Spinal cord (tissue), 10 donors: ENCODE data around the gene BTN2A1. TPM values are rescaled to one million over a fixed set of nuclear protein-coding genes. Genes with fewer than 3 reads are reported as not detected.
"Not testable (repeated sequence)": the region's sequence is repeated elsewhere in the genome, so short reads cannot be mapped to it uniquely, and the experiment has no call there.

ENCODE experiments used
- DNase-seq, 6 donors: peaks; one replicate each; pipeline versions ENCODE4 v3.0.0 to v3.0.0-alpha.2; 2013 to 2015; ENCODE audit warnings: low spot score in 6 of 6, low read depth in 4 of 6
- H3K27ac ChIP-seq: one replicate; pipeline ENCODE4 v1.5.1; 2013; ENCODE audit warnings: low read depth, low read length, control low read depth
- H3K27me3 ChIP-seq: one replicate; pipeline ENCODE4 v1.6.1; 2013; ENCODE audit warnings: low read length; ENCODE audit not compliant: control insufficient read depth, insufficient read depth
- H3K36me3 ChIP-seq: one replicate; pipeline ENCODE4 v1.6.1; 2013; ENCODE audit warnings: low read length; ENCODE audit not compliant: control insufficient read depth, insufficient read depth
- H3K4me1 ChIP-seq: one replicate; pipeline ENCODE4 v1.6.1; 2013; ENCODE audit warnings: low read length; ENCODE audit not compliant: control insufficient read depth, insufficient read depth
- H3K4me3 ChIP-seq: one replicate; pipeline ENCODE4 v1.5.1; 2013; ENCODE audit warnings: low read depth, low read length, control low read depth
- H3K9me3 ChIP-seq: one replicate; pipeline ENCODE4 v1.6.1; 2013; ENCODE audit warnings: low read length; ENCODE audit not compliant: control insufficient read depth, insufficient read depth
- WGBS: methylation state at CpG from one replicate; pipeline ENCODE4 v1.1.5; 2013; ENCODE audit warnings: missing lambda C conversion rate; ENCODE audit not compliant: insufficient coverage; 5-methylcytosine and 5-hydroxymethylcytosine counted together
- polyA plus RNA-seq, 2 donors: library from polyadenylated mRNA; unstranded; fragments of 120-200 nt; gene quantifications; one replicate each; pipeline ENCODE4 v1.2.1, GENCODE V29; 2013; ENCODE audit not compliant: insufficient read length in 2 of 2
- total RNA-seq, 2 donors: library from RNA; depleted of rRNA in 1 of 2; stranded (reverse); fragments of 120-200 nt in 1 of 2; fragments of >200 nt in 1 of 2; gene quantifications; one replicate each; pipeline versions ENCODE4 v1.2.3 to v1.2.4, GENCODE V29; 2013 to 2014
- donor health status: healthy.

The BTN2A1 gene
- total and polyA plus RNA-seq, 4 donors = 12.3 to 31.4 (median 21.9) TPM

- 81% methylated on average over 3 of the region's 6 CpGs for WGBS
- H3K4me3 ChIP-seq = no peak overlapping the region
- H3K27ac ChIP-seq = no peak overlapping the region
- DNase-seq = peak in 2 of 6 donors; percentile 30 to 32
- no peaks in the 10 kb centered on the region for H3K36me3 ChIP-seq
- no peaks in the 10 kb centered on the region for H3K9me3 ChIP-seq
- H3K27me3 ChIP-seq = no peaks in the 10 kb centered on the region
- H3K4me1 ChIP-seq = no peaks in the 10 kb centered on the region
Measured at GRCh38 chr6:26431258-26432172, 26.2 kb upstream of the BTN2A1 start.

DNA sequence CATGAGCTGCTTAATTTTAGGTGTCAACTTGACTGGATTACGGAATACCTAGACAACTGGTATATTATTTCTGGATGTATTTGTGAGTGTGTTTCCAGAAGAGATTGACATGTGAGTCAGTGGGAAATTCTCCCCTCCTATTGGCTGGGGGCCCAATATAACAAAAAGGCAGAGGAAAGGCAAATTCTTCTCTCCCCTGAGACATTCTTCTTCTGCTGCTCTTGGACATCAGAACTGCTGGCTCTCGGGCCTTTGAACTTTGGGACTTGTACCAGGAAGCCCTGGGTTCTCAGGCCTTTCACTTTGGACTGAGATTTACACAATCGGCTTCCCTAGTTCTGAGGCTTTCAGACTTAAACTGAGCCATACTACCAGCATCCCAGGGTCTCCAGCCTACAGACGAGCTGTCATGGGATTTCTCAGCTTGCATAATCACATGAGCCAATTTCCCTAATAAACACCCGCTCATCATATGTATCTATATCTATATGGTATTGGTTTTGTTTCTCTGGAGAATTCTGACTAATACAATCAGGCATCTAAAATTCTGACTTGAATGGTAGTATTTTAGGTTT, 25.0 kb upstream of the BTN2A1 start:
- Histone ChIP-seq H3K27me3 (no peaks in the 10 kb centered on the region), H3K9me3 (no peaks in the 10 kb centered on the region), H3K36me3 (no peaks in the 10 kb centered on the region), H3K4me3 (no peak overlapping the region), H3K27ac (peak overlapping the region; percentile 34), H3K4me1 (no peaks in the 10 kb centered on the region)
- DNase-seq = peak in 1 of 6 donors; percentile 64
- WGBS = 96% methylated on average over 2 of the region's 5 CpGs

- not testable (repeated sequence) for DNase-seq, H3K36me3 ChIP-seq, H3K4me1 ChIP-seq, H3K27ac ChIP-seq, H3K9me3 ChIP-seq, H3K4me3 ChIP-seq, H3K27me3 ChIP-seq
- 100% methylated on average over 1 of the region's 8 CpGs for WGBS
Measured at GRCh38 chr6:26433680-26434079, 24.1 kb upstream of the BTN2A1 start.

DNA sequence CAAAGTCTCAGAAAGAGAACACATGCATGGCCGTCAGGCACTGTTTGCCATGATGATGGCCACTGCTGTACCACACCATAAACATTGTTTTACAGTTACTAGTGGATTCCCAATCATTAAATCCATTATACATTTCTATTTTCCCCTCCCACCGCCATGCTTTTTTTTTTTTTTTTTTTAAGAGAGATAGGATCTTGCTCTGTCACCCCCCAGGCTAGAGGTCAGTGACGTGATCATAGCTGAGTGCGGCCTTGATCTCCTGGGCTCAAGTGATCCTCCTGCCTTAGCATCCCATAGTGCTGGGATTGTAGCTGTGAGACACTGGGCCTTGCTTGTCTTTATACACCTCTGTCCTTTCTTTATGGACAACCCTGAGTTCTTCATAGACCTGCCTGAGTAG, 21.7 kb upstream of the BTN2A1 start:
- 93% methylated on average over 2 of the region's 4 CpGs for WGBS
- Histone ChIP-seq H3K27ac (no peak overlapping the region), H3K4me1 (no peaks in the 10 kb centered on the region), H3K9me3 (no peaks in the 10 kb centered on the region), H3K27me3 (no peaks in the 10 kb centered on the region), H3K36me3 (no peaks in the 10 kb centered on the region), H3K4me3 (no peak overlapping the region)
- DNase-seq = no peak

DNA sequence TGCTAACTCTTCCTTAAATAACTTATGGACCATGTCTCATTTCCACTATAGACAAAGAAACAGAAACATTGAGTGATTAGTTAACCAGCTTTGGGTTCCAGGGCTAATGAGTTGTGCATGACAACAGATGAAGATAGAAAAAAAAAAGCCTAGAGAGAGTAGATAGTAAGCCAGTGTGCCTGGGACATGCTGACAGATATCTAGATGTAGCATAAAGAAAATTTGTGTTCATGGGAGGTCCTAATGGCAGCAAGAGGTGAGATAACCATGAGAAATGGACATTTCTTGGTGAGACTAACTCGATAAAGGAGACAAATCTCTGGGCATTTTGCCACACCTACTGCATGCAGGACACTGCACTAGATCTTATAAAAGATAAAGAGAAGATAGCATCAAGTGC, 20.2 kb upstream of the BTN2A1 start:
- Histone ChIP-seq H3K4me1 (no peaks in the 10 kb centered on the region), H3K27ac (no peak overlapping the region), H3K9me3 (no peaks in the 10 kb centered on the region), H3K4me3 (no peak overlapping the region), H3K36me3 (no peaks in the 10 kb centered on the region), H3K27me3 (no peaks in the 10 kb centered on the region)
- no CpG with 5 or more reads among the region's 1 CpG for WGBS
- DNase-seq = no peak

DNA sequence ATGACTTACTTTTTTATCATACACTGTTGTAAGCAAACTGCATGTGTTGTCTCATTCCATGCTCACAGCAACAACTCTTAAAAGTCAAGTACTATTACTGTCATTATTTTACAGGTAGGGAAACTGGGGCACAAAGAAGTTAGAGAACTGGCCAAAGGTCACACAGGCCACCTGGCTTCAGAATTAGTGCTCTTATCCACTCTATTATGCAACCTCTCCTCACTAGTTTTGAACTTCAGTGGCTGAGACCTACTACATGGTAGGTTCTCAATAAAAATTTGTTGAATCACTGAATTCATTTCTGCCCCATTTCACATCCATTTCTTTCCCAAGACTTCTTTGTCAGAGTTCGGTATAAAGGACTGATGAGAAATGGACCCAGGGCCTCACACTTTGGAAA, 19.8 kb upstream of the BTN2A1 start:
- H3K4me1 ChIP-seq = no peaks in the 10 kb centered on the region
- H3K36me3 ChIP-seq = no peaks in the 10 kb centered on the region
- 100% methylated on average over 1 of the region's 1 CpG for WGBS
- H3K4me3 ChIP-seq = no peak overlapping the region
- no peaks in the 10 kb centered on the region for H3K27me3 ChIP-seq
- H3K9me3 ChIP-seq = no peaks in the 10 kb centered on the region
- no peak overlapping the region for H3K27ac ChIP-seq
- DNase-seq = no peak

- Histone ChIP-seq H3K4me3 (peak overlapping the region; percentile 52), H3K9me3 (no peaks in the 10 kb centered on the region), H3K36me3 (no peaks in the 10 kb centered on the region), H3K27ac (peak overlapping the region; percentile 84), H3K27me3 (no peaks in the 10 kb centered on the region), H3K4me1 (no peaks in the 10 kb centered on the region)
- DNase-seq = no peak
- 90% methylated on average over 4 of the region's 7 CpGs for WGBS
Measured at GRCh38 chr6:26439151-26440125, 18.3 kb upstream of the BTN2A1 start.

DNA sequence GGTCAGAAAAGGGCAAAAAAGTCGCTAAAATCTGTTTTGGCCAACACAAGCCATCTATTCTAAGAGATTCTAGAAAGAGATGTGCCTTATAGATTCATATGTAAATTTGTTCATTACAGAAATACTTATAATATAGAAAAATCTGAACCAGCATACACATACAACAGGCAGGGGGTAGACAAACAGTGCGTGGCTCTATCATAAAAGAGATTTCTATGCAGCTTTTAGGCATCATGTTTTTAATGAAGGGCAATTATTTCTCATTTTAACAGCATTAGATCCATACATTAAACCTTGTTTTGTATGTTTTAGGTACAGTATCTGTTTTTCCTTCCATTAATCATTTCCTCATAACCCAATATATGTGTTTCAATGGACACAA, 16.8 kb upstream of the BTN2A1 start:
- peak overlapping the region; percentile 52 for H3K4me3 ChIP-seq
- no peaks in the 10 kb centered on the region for H3K36me3 ChIP-seq
- no CpG with 5 or more reads among the region's 2 CpGs for WGBS
- DNase-seq = no peak
- H3K9me3 ChIP-seq = no peaks in the 10 kb centered on the region
- no peaks in the 10 kb centered on the region for H3K27me3 ChIP-seq
- no peaks in the 10 kb centered on the region for H3K4me1 ChIP-seq
- peak overlapping the region; percentile 84 for H3K27ac ChIP-seq

- DNase-seq = no peak
- Histone ChIP-seq H3K27ac (no peak overlapping the region), H3K9me3 (no peaks in the 10 kb centered on the region), H3K27me3 (no peaks in the 10 kb centered on the region), H3K36me3 (no peaks in the 10 kb centered on the region), H3K4me1 (no peaks in the 10 kb centered on the region), H3K4me3 (no peak overlapping the region)
- WGBS = no CpG with 5 or more reads among the region's 5 CpGs
Measured at GRCh38 chr6:26441977-26442376, 15.8 kb upstream of the BTN2A1 start.
